NCI-H510A (cell line): ENCODE results near the gene UMOD.
"Not testable (repeated sequence)": the region's sequence is repeated elsewhere in the genome, so short reads cannot be mapped to it uniquely, and the experiment has no call there.

Experiments
- DNase-seq: peaks from one replicate; lab custom pipeline; 2025; lab: John Stamatoyannopoulos, UW

UMOD gene

DNA sequence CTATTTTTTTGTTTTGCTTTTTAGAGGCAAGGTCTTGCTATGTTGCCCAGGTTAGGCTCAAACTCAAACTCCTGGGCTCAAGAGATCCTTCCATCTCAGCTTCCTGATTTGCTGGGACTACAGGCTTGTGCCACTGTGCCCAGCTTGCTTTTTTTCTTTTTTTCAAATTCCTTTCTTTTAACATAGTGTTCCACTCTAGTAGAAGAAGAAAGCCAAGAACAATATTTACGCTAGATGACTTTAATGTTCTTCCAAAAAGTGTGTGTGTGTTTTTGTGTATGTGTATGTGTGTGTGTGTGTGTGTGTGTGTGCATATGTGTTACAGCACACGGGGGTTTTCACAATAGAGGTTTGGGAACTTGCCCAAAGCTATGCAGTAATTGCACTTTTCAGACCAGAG is 10.7 kb upstream of the UMOD start:
- no peak for DNase-seq

DNA sequence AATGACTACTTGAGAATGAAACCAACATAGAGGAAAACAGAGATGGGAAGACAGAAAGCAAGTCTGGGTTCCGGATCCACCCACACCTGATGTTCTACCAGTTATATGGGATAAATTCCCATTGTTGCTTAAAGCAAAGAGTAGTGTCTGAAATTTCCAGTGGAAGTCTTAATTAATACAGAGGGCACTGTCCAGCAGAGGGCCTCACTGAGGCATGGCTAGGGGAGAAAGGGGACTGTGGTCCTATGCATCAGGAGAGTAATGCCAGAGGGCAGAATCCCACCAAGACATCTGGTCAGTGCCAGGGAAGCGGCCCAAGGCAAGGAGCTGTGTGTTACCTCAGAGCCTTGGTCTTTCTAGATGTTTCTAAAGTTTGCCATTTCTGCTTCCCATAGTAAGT is 7.5 kb upstream of the UMOD start:
- DNase-seq: no peak

DNA sequence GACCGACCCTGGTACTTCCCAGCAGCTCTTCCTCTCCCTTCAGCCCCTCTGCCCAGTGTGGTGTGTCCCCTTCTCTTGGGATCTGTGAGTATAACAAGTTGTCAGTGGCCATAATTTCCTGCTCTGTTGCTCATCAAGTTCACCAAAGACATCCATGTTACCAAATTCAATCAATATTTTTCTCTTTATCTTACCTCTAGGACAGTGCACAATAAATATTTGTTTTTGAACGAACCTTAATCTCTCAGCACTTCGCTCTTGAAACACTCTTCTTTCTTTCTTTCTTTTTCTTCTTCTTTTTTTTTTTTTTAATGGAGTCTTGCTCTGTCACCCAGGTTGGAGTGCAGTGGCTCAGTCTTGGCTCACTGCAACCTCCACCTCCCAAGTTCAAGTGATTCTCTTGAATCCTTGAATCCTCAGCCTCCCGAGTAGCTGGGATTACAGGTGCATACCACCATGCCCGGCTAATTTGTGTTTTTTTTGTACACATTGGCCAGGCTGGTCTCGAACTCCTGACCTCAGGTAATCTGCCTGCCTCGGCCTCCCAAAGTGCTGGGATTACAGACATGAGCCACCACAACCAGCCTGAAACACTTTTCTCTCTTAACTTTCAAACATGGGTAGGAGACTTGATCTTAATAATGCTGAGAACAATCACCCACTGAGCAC is 2.7 kb upstream of the UMOD start:
- no peak for DNase-seq

DNA sequence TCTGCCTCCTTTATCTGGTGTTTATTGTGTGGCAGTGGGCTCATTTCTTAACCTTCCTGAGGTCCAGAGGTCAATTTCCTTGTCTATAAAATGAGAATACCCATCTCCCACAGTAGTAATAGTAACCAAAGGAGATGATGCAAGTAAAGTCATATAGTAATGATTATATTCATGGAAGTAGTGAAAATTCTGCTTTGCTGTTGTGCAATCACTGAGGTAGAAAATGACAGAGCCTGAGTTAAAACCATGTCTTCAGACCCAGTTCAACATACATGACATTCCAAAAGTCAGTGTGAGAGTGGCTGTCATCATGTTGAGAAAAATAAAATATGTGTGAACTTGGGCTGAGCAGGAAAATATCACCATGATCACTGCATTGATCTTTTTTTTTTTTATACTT is 864 bp upstream of the UMOD start:
- no peak for DNase-seq

DNA sequence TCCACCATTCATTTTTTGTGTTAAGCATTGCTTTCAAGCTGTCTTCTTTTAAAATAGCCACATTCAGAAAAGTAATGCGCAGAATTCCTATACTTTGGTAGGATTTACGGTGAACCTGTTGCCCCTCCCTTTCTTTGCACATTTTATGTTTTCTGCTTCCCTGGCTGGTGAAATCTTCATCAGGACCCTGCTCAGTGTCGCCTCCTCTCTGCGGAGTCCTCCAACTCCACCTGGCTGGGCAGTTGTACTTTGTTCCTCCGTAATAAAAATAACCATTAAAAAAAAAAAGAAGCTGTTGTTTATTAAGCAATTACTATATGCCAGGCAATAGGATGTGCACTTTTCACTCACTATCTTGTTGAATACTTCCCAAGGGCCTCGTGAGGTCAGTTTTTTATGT is 2.9 kb downstream of the UMOD start:
- DNase-seq: no peak

DNA sequence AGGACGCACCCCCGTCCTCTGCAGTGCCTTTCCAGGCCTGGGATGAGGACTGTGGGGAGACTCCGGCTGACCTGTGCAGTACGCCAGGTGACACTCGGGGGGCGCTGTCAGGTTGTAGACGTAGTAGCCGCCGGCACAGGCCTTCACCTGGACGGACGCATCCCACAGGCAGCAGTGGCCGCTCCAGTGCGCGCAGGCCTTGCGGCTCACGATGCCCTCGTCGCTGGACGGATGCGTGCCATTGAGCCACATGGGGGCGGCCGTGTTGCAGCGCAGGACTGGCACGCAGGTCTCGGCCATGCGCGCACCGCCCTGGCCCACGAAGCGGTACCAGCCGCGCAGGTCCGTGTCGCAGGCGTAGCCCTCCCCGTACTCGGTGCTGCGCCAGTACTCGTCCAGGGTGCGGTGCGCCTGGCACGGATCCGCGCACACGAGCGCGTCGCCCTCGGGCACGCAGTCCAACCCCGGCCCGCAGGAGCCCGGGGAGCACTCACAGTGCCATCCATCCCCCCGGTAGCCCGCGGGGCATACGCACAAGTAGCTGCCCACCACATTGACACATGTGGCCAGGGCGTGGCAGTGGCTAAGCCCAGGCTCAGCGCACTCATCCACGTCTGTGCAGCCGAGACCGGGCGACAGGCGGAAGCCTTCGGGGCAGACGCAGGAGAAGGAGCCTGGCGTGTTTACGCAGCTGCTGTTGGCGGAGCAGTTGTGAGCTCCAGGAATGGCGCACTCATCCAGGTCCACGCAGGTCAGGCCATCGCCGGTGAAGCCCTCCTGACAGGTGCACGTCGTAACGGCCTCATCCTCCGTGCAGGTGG is 3.9 kb downstream of the UMOD start:
- DNase-seq: peak; percentile 53

DNA sequence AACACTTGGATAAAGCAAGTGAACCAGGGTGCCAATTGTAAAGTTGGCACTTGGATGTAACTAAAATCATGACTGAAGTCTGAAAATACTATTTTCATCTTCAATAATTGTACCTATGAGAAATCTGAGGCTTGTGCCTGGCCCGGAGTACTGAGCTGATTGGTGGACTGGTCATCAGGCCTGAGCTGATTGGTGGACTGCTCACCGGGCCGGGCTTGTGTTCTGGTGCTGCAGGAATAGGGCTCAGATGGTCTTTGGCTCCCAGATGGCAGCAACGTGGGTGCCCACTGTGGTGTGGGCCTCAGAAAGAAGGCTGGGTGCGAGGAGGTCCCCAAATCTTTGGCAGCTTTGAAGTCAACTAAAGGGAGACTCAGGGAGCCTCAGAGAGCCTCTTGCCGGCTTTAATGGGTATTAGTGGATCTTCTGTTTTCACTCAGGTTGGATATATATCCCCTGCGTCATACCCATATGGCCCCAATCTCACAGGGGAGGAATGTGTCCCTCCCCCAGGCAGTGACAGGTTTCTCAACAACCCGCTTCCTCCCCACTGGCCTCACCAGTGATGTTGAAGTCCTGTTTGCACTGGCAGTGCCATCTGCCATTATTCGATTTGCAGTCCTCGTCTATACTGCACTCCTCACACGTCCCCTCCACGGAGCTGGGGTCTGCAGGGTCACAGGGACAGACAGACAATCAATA is 4.7 kb downstream of the UMOD start:
- DNase-seq: no peak

DNA sequence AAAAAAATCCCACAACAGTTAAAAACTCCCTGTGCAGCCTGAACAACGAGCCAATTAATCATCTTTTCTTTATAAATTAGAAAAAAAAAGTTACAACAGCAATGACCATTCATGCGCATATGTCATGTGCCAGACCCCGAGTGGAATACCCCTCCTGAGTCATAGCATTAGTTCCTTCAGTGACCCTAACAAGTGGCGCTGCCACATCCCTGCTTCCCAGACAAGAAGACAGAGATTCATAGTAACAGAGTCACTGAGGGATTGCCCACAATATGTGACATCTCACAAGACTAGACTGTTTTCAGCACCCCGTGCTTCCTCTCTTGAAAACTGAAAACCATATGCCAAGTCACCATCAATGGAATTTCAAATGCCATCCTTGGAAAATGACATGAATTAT is 7.9 kb downstream of the UMOD start:
- DNase-seq: no peak

DNA sequence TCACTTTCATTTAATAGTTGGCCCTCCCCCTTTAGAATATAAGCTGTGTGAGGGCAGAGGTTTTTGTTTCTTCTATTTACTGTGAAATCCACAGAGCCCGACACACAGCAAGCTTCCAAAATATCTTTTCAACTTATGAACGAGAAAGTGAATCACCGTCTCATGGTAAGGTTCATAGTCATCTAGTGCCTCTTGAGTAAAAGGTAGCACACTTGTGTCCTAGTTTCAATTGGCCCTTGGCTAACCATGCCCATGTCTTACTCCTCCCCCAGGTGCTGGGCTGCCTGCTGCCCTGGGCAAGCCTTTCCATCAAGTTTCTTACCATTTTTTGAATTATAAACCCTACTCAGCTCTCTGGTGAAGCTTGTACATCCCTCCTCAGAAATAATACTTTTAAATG is 12.8 kb downstream of the UMOD start:
- no peak for DNase-seq

DNA sequence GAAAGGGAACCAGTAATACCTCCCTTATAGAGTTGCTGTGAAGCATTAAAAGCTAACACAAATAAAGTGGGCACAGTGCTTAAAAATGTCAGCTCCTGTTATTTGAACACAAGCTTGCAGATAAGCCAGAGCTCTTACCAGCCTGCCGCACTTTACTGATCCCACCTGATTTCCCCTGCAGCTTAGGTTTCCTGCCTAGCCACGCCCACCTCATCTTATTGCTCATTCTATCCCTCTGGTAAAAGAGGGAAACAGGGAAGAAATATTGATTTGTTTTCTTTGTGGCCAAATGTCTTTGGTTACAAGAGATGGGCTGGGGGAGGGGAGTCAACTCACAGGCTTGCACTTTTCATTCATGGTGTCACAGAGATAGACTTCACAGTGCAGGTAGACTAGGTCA is 15.6 kb downstream of the UMOD start:
- peak; percentile 17 for DNase-seq

DNA sequence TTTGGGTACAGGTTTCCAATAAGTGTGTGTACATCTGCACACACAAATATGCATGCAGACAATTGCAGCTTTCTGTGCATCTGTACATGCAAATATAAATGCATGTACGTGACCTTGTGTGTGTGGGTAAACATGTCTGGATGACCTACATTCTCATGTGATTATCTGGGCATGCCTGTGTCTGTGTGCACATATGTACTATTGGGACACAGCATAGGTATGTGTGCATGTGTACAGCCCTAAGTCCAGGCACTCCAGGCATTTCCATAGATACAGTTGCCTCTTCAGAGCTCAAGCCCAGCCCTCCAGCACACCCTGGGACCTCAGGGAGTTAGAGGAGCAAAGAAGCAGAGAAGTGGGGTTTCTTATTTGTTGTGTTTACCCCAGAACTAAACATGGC is 18.1 kb downstream of the UMOD start:
- DNase-seq: no peak

DNA sequence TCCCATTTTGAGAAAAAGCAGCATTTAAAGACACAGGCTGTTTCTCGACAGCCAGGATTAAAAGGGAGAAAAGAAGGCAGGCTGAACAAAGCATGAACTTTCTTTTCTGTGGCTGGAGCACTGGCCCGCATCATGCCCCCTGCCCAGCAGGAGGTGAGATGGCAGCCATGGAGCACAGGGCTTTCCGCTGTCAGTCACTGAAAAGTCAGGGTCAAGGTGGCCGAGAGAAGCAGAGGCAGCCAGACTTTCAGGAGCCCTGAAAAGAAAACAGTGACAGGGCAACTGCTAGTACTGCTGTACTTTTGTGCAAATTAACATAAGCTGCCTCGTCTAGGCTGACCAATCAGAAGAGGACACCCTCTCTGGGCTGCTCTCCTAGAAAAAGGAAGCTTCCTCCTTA is 19.4 kb downstream of the UMOD start:
- no peak for DNase-seq

DNA sequence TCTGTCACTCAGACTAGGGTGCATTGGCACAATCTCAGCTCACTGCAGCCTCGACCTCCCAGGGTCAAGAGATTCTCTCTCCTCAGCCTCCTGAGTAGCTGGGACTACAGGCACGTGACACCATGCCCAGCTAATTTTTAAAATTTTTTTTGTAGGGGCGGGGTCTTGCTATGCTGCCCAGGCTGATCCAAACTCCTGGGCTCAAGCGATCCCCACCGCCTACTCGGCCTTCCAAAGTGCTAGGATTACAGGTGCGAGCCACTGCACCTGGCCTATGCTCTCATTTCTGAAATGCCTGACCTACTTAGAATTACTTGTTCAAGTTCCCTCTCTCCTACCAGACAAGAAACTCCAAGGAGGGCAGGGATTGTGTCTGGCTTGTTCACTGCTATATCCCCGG is 20.1 kb downstream of the UMOD start:
- no peak for DNase-seq

DNA sequence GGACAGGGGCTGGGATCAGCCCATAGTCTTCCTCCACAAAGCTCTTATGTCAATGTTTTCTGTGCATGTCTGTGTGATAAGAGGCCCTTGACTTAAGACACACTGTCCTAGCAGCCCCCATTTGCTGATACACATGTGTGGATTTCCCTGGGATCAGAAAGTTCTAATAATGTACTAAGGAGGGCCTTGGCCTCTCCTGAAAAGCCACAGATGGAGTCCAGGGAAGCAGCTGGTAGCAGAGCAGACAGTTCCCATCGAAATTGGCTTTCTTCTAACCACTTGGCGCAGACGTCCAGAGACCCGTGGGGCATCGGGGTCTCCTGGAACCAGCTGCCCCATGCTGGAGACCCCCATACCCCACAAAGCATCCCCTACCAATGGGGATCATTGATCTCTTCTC is 20.9 kb downstream of the UMOD start:
- DNase-seq: no peak

DNA sequence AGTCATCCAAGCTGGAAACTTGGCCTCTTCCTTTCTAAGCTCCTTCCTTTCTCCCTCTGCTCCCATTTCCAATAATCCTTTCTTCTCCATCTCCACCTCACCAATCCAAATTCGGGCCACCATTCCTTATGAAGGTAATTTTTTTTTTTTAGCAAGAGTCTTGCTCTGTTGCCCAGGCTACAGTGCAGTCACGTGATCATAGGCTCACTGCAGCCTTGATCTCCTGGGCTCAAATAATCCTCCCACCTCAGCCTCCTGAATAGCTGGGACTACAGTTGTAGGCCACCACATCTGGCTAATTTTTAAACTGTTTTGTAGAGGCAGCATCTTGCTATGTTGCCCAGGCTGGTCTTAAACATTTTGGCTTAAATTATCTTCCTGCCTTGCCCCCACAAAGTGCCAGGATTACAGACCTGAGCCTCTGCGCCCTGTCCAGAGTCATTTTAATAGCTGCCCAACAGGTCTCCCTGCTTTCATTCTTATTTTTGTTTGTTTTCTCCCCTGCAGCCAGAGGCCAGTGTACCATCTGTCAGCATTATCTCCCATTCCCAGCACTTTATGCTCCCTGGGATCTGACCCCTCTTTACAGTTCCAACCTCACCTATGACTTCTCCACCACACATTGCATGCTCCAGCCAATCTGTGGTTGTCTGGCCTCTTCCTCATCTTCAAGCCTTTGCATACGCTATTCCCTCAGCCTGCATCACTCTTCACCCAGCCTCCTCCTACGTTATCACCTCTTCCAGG is 22.9 kb downstream of the UMOD start:
- DNase-seq: no peak

DNA sequence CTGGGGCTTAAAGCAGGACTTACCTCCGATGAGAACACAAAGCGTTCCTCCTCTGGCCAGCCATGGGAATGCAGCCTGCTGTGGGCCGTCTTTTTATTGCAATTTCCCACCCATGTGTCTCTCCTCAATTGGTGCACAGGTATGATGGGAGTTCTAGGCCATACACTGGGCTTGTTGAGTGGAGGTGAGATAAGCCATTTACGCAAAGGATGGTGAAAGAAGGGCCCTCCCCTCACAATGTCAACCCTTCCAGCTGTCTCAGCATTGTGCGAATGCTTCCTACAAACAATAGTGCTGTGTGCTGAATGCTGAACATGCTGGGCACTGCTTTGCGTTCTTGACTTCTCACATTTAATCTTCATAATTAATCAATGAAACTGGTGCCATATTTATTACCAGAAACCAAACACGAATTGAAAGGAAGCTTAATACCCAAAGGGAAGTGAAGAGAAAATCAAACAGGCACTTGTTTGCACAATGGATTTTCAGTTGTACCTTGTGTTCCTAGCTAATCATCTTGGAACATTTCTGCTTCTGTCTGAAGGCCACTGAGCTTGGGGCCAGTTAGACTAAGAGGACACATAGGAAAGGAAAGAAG is 25.0 kb downstream of the UMOD start, which contains the start of gene GP2:
GP2 (minus strand) TSS at position 70 of the 598 bp plus-strand sequence. CDS start 1,082 bp downstream, outside the sequence.
- DNase-seq: peak; percentile 16

DNA sequence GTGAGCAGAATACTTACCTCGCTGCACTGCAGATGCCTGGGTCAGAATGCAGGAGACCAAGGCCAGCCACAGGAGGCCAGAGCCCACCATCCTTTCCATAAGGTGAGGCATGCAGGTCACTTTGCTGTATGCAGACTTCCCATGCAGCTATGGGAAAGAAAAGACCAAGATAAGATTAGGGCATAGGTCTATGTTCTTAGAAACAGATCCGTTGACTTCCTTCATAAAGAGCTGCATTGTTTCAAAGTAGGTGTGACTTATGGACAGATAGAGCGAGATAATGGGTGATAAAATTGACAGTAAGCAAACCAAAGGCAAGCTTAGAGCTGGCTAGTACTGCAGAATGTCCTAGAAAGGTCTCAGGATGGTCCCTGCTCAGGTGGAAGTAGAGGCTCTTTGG is 26.2 kb downstream of the UMOD start:
- DNase-seq: no peak

DNA sequence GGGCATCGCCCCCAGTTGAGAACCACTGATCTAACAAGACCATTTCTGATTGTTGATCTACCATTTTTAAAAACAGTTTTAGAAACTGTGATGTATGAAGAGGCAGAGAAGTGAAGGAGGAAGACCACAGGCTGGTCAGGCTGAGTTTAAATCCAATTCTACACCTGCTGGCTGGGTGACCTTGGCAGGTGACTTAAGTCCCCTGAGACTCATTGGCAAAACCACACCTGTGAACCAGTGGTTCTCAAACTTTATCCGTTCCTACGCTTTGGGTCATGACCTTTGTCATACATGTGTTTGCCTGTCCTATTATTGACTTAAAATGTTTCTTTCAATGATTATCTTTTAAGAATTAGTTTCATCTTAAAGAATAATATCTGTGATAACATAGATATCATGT is 27.5 kb downstream of the UMOD start:
- no peak for DNase-seq

DNA sequence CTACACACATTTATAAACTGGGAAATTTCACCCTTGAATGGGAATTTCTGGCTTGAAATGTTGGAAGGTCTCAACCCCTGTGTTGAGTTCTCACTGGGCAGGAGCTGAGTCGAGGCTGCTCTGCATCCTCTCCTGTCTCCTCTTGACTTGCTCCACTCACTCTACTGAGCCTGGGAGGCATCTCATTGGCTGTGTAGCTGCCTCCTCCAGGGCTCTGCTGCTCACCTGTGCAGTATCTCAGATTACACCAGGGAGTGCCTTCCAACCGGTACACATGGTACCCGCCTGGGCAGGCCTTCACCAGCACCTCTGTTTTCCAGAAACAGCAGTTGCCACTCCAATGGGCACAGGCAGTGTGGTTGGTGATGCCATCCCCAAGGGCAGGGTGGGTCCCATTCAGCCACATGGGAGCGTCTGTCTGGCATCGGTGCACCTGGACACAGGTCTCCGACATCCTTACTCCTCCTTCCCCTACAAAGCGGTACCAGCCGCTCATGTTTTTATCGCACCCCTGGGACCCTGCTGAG is 28.9 kb downstream of the UMOD start:
- DNase-seq: peak; percentile 82

DNA sequence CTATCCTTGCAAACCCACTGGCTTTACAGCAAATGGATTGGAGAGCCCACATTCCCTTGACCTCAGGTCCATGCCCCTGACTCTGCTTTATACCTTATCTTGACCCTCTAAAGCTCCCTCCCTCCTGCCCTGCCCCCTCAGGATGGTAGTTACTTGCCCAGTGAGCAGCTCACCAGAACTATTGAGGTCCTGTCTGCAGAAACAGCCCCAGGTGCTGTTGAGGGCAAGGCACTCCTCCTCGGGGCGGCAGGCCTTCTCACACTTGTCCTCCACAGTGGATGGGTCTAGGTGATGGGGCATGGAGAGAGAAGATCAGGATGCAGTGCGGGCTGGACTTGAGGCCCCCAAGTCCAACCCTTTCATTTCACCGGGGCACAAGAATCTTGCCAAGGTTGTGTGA is 29.8 kb downstream of the UMOD start:
- no peak for DNase-seq

DNA sequence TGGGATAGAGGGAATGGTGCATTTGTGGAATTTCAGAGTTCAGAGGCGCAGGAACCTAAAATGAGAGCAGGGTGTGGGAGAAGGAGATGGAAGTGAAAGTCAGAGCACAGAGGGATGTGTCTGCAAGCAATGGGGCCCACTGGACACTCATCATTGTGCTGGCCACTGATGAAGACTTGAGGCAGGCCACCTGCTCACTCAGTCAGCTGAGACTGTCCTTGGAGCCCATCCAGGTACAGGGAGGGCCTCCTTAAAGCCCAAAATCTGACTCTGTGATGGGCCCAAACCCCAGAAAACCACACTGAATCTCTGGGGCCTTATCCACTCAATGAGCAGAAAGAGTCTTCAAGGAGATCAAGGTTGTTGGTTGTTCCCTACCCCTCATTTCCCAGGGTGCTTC is 30.8 kb downstream of the UMOD start:
- no peak for DNase-seq

DNA sequence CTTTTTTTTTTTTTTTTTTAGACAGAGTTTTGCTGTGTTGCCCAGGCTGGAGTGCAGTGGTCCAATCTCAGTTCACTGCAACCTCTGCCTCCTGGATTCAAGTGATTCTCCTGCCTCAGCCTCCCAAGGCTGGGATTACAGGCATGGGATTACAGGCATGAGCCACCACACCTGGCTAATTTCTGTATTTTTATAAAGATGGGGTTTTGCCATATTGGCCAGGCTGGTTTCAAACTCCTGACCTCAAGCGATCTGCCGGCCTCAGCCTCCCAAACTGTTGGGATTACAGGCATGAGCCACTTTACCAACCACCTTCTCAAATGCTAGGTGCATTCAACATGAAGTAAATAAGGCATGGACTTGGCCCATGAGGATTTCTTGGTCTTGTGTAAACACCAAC is 31.5 kb downstream of the UMOD start:
- not testable (repeated sequence) for DNase-seq
